ENCODE measurements around the gene SH3GL3. TPM values are rescaled to one million over a fixed set of nuclear protein-coding genes. Genes with fewer than 3 reads are reported as not detected.

Gene SH3GL3
- total and polyA plus RNA-seq, 2 of the 8 experiments (the other 6 are each of a cell fraction or from before 2014, with no cell fraction given) = 14.1 to 19.1 TPM

DNA sequence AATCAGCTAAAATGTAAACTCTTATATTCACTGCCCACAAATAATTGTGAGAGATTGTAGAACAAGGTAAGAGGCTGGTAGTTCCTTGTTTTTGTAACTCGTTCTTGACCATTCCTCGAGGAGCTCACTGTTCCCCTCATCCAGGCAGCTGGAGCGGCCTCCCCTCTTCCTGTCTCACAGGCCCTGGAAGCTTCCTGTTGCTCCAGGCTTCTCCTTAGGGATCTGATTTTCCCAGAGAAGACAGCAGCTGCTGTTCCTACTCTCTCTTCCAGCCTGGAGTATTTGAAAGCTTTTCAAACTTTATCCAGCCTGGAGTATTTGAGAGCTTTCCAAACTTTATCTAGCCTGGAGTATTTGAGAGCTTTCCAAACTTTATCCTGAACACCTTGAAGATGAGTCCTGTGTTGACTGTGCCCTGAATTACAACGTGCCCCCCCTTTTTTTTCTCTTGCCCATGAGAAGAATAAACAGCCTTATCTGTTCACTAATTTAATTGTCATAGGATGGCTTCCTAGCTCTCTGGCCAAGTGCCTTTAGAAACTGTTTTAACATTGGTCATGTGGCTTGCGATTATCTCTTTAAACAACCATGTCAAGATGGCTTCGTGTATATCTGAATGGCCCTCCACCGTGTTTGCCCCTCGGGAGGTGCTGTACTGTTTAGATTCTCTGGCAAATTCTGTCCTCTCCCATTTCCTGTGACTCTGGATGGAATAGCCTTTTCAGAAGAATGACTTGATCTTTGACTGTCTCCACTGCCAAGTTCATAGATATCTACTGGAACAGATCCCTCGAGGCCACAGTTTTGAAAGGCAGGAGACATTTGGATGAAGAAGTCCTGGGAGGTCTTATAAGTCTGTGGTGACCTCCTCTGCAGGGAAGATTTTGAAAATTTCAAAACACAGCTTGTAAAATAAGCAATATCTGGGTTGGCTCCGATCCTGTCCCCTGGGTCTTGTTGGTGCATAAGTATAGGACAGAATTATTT, 211.6 kb downstream of the SH3GL3 start (continued):
- TF ChIP-seq CHD7 (IDR thresholded peaks at IDR 0.05; ENCODE audit: insufficient replicate concordance, low read length) (no peak), RFX5 (IDR thresholded peaks at IDR 0.05; ENCODE audit: borderline replicate concordance, low read depth, low read length) (no peak), CHD2 (IDR thresholded peaks at IDR 0.05; ENCODE audit: low read length) (no peak), SP2 (IDR thresholded peaks at IDR 0.05; ENCODE audit: low read length) (no peak), NRF1 (IDR thresholded peaks at IDR 0.05; ENCODE audit: low read depth, low read length) (no peak), CBX5 (IDR thresholded peaks at IDR 0.05; ENCODE audit: low read depth, low read length) (no peak)

Data from H1 (cell line).